Inferior parietal cortex (tissue), 1 donor: ENCODE data around the gene SPDYC.

Experiments
- DNase-seq: peaks from one replicate; pipeline ENCODE4 v3.0.0-alpha.2; 2016; ENCODE audit errors: extremely low spot score

Gene SPDYC

GRCh38 chr11:65170058-65170534 lies at the start of gene SPDYC:
Gene SPDYC (plus strand): TSS chr11:65170233. CDS start chr11:65171358, 1,125 bp downstream.
- peak; percentile 23 for DNase-seq

GRCh38 chr11:65120831-65121230 lies 49.2 kb upstream of the SPDYC start:
- no peak for DNase-seq

GRCh38 chr11:65121447-65121864 lies 48.6 kb upstream of the SPDYC start:
- no peak for DNase-seq

- DNase-seq, result peak; percentile 94
Observed at GRCh38 chr11:65121865-65122696, 48.0 kb upstream of the SPDYC start, which contains the start of the genes FAU and MRPL49. Gene FAU (minus strand): TSS chr11:65122134. CDS start chr11:65121813, 321 bp downstream. Gene MRPL49 (plus strand): TSS chr11:65122321. CDS start chr11:65122347, 26 bp downstream.

- DNase-seq, result no peak
Observed at GRCh38 chr11:65124480-65125196, 45.4 kb upstream of the SPDYC start.

- no peak for DNase-seq
Observed at GRCh38 chr11:65125197-65126056, 44.6 kb upstream of the SPDYC start.

GRCh38 chr11:65126624-65127274 lies 43.3 kb upstream of the SPDYC start:
- DNase-seq, result no peak

GRCh38 chr11:65127473-65128181 lies 42.4 kb upstream of the SPDYC start:
- DNase-seq, result no peak

GRCh38 chr11:65128182-65129145 lies 41.6 kb upstream of the SPDYC start:
- DNase-seq, result no peak

- no peak for DNase-seq
Observed at GRCh38 chr11:65129649-65130441, 40.2 kb upstream of the SPDYC start.

GRCh38 chr11:65130631-65131416 lies 39.2 kb upstream of the SPDYC start:
- DNase-seq, result no peak

GRCh38 chr11:65131417-65131776 lies 38.6 kb upstream of the SPDYC start:
- DNase-seq, result no peak

- DNase-seq, result no peak
Observed at GRCh38 chr11:65131895-65132237, 38.2 kb upstream of the SPDYC start.

- DNase-seq, result no peak
Observed at GRCh38 chr11:65132238-65132987, 37.6 kb upstream of the SPDYC start.

- DNase-seq, result no peak
Observed at GRCh38 chr11:65132988-65133700, 36.9 kb upstream of the SPDYC start.

GRCh38 chr11:65133724-65134123 lies 36.3 kb upstream of the SPDYC start:
- no peak for DNase-seq
